ENCODE data around the gene NCEH1. TPM values are rescaled to one million over a fixed set of nuclear protein-coding genes. Genes with fewer than 3 reads are reported as not detected.

NCEH1 gene
- total RNA-seq, 1 experiment from 2014 or later = 73.0 TPM

GRCh38 chr3:172647823-172648222, 63.0 kb downstream of the NCEH1 start:
- no peak for TF ChIP-seq SIN3A (IDR thresholded peaks at IDR 0.05; ENCODE audit: borderline replicate concordance, insufficient read depth, low read depth, low read length)
- no peak for TF ChIP-seq POLR2AphosphoS5 (IDR thresholded peaks at IDR 0.05; ENCODE audit: low read depth, low read length)
- TF ChIP-seq TCF7L2 (IDR thresholded peaks at IDR 0.05; ENCODE audit: low read depth, low read length) = no peak
- no peak for TF ChIP-seq CTCF (IDR thresholded peaks at IDR 0.05)
- TF ChIP-seq REST (IDR thresholded peaks at IDR 0.05; ENCODE audit: insufficient read depth in 1 of 2, low read depth in 2 of 2, low read length in 1 of 2) = no peak
- intact Hi-C loops (cut with micrococcal nuclease; ENCODE audit: unreplicated experiment) = no loop called here

GRCh38 chr3:172647080-172647479, 63.8 kb downstream of the NCEH1 start:
- DNase-seq (ENCODE audit: low read depth, low spot score) (no peak), ATAC-seq (no peak)
- intact Hi-C loops (cut with micrococcal nuclease; ENCODE audit: unreplicated experiment) (no loop called here), in situ Hi-C loops (cut with HindIII; ENCODE audit: low pct_unique_long_range_greater_than_20kb, low sequenced_read_pairs) (no loop called here)
- Histone ChIP-seq H3K4me3 (ENCODE audit: low read depth in 2 of 2, low read length in 2 of 2) (no peak overlapping the region), H3K9me3 (ENCODE audit: control insufficient read depth, insufficient read depth, low read depth, low read length) (no peaks in the 10 kb centered on the region), H3K36me3 (ENCODE audit: control insufficient read depth, insufficient read depth, low read length) (0 out of 2 replicates have a peak, but pooled peaks cover 4% of the 10 kb centered on the region), H3K4me1 (ENCODE audit: control insufficient read depth, insufficient read depth, low read length) (peaks cover 31% of the 10 kb centered on the region), H3K27me3 (ENCODE audit: control insufficient read depth, insufficient read depth, low read length) (no peaks in the 10 kb centered on the region), H3K27ac (ENCODE audit: low read length) (no peak overlapping the region)
- CTCF ChIA-PET = no interaction called here
- POLR2A ChIA-PET = no interaction called here
- no TSS peak for BruUV-seq (replicated peaks)
- TF ChIP-seq CTCF (IDR thresholded peaks at IDR 0.05) = no peak

More at GRCh38 chr3:172647823-172648222, 63.0 kb downstream of the NCEH1 start:
- Histone ChIP-seq H3K9me3 (ENCODE audit: control insufficient read depth, insufficient read depth, low read depth, low read length) (no peaks in the 10 kb centered on the region), H3K27ac (ENCODE audit: low read length) (no peak overlapping the region; the same call in 1 of the 2 replicates), H3K4me1 (ENCODE audit: control insufficient read depth, insufficient read depth, low read length) (peaks cover 34% of the 10 kb centered on the region), H3K36me3 (ENCODE audit: control insufficient read depth, insufficient read depth, low read length) (0 out of 2 replicates have a peak, but pooled peaks cover 4% of the 10 kb centered on the region), H3K4me3 (ENCODE audit: low read depth in 2 of 2, low read length in 2 of 2) (no peak overlapping the region), H3K27me3 (ENCODE audit: control insufficient read depth, insufficient read depth, low read length) (no peaks in the 10 kb centered on the region)
- BruUV-seq (replicated peaks) = no TSS peak
- ChIA-PET CTCF (no interaction called here), POLR2A (no interaction called here)
- ATAC-seq = no peak
- DNase-seq (ENCODE audit: low read depth, low spot score) = no peak
- in situ Hi-C loops (cut with HindIII; ENCODE audit: low pct_unique_long_range_greater_than_20kb, low sequenced_read_pairs) = no loop called here
